ENCODE results near the gene SF3B3. TPM values are rescaled to one million over a fixed set of nuclear protein-coding genes. Genes with fewer than 3 reads are reported as not detected.

SF3B3 gene
- total RNA-seq, 1 donor from 2014 or later, result 103 TPM

GRCh38 chr16:70597135-70597835 lies 73.7 kb downstream of the SF3B3 start:
- no peak for DNase-seq (ENCODE audit: low read depth)
- no peak for TF ChIP-seq CTCF (IDR thresholded peaks at IDR 0.05; ENCODE audit: insufficient read depth, low read length, poor library complexity, severe bottlenecking)
- Histone ChIP-seq H3K36me3 (ENCODE audit: control insufficient read depth, insufficient read depth, low read length) (no peaks in the 10 kb centered on the region), H3K4me3 (ENCODE audit: low read depth, low read length) (no peak overlapping the region), H3K27me3 (ENCODE audit: control insufficient read depth, insufficient read depth, low read length) (peaks cover 6% of the 10 kb centered on the region)

DNA sequence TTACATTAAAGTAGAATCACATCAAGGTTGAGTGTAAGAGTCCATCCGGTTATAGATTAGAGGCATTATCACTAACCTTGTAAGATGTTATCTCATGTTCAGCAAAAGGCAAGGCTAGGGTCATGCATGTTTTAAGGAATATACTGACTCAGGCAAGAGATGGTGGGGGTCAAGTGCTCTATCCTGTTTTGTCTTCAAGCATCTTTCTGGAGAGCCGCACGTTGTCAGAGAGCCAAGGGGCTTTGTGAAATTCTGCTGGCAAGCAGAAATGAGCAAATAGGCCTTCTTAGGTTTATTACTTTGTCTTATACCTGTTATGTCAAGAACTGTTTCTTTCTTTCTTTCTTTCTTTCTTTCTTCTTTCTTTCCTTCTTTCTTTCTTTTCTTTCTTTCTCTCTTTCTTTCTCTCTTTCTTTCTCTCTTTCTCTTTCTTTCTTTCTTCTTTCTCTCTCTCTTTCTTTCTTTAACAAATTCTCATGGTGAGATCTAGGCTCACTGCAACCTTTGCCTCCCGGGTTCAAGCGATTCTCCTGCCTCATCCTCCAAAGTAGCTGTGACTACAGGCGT lies 75.4 kb downstream of the SF3B3 start:
- peaks cover 6% of the 10 kb centered on the region for H3K27me3 ChIP-seq (ENCODE audit: control insufficient read depth, insufficient read depth, low read length)
- no peak overlapping the region for H3K4me3 ChIP-seq (ENCODE audit: low read depth, low read length)
- no peak for TF ChIP-seq CTCF (IDR thresholded peaks at IDR 0.05; ENCODE audit: insufficient read depth, low read length, poor library complexity, severe bottlenecking)
- no peaks in the 10 kb centered on the region for H3K36me3 ChIP-seq (ENCODE audit: control insufficient read depth, insufficient read depth, low read length)
- DNase-seq (ENCODE audit: low read depth), result no peak

DNA sequence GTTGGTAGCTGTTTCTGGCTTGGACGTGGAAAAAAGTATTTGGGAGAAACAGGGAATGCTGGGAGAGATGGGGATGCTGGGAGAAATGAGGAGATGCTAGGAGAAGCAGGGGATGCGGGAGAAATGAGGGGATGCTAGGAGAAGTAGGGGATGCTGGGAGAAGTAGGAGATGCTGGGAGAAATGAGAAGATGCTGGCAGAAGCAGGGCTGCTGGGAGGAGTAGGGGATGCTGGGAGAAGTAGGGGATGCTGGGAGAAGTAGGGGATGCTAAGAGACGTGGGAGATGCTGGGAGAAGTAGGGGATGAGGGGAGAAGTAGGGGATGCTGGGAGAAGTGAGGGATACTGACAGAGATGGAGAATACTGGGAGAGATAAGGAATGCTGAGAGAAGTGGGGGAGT lies 77.1 kb downstream of the SF3B3 start:
- no peak for DNase-seq (ENCODE audit: low read depth)
- peaks cover 6% of the 10 kb centered on the region for H3K27me3 ChIP-seq (ENCODE audit: control insufficient read depth, insufficient read depth, low read length)
- no peaks in the 10 kb centered on the region for H3K36me3 ChIP-seq (ENCODE audit: control insufficient read depth, insufficient read depth, low read length)
- no peak overlapping the region for H3K4me3 ChIP-seq (ENCODE audit: low read depth, low read length)
- TF ChIP-seq CTCF (IDR thresholded peaks at IDR 0.05; ENCODE audit: insufficient read depth, low read length, poor library complexity, severe bottlenecking), result no peak

DNA sequence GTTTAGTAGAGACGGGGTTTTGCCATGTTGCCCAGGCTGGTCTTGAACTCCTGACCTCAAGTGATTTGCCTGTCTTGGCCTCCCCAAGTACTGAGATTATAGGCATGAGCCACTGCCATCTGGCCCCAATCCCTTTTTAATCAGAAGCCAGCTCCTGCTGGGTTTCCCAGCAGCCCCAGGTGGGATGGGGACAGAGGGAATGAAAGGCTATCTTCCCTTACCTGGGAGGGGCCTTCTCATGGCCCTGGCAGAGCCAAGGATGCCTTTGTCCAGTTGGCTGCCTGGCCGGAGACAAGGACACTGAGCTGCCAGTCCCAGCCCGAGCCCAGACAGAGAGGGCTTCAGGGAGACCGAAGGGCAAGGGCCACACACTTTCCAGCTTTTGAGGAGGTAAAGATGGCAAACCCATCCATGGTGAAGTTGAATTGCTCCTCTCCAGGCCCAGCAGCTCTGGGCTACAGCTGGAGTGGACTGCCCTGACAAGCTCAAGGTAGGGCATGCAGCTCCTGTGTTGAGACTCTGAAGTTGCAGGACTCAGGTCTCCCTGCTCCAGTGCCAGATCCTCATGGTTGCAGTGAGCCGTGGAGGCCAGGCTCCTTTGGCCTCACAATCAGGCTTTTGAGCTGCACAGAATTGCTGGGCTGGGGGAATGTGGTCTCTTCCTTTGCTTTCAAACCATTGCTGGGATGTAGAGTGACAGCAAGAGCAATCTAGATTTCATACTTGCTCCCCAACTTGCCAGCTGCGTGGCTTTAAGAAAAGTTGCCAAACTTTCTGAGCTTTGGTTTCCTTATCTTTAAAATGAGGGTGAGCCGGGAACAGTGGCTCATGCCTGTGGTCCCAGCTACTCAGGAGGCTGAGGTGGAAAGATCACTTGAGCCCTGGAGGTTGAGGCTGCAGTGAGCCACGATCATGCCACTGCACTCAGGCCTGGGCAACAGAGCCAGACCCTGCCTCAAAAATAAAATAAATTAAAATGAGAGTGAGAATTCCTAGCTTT lies 78.3 kb downstream of the SF3B3 start:
- no peak for TF ChIP-seq CTCF (IDR thresholded peaks at IDR 0.05; ENCODE audit: insufficient read depth, low read length, poor library complexity, severe bottlenecking)
- Histone ChIP-seq H3K36me3 (ENCODE audit: control insufficient read depth, insufficient read depth, low read length) (no peaks in the 10 kb centered on the region), H3K4me3 (ENCODE audit: low read depth, low read length) (no peak overlapping the region), H3K27me3 (ENCODE audit: control insufficient read depth, insufficient read depth, low read length) (peaks cover 6% of the 10 kb centered on the region)
- DNase-seq (ENCODE audit: low read depth), result no peak

GRCh38 chr16:70602831-70603230 lies 79.2 kb downstream of the SF3B3 start:
- Histone ChIP-seq H3K4me3 (ENCODE audit: low read depth, low read length) (no peak overlapping the region), H3K36me3 (ENCODE audit: control insufficient read depth, insufficient read depth, low read length) (no peaks in the 10 kb centered on the region), H3K27me3 (ENCODE audit: control insufficient read depth, insufficient read depth, low read length) (peaks cover 6% of the 10 kb centered on the region)
- no peak for DNase-seq (ENCODE audit: low read depth)
- TF ChIP-seq CTCF (IDR thresholded peaks at IDR 0.05; ENCODE audit: insufficient read depth, low read length, poor library complexity, severe bottlenecking), result no peak
